GM10266 (cell line): ENCODE data around the gene HBP1.

Experiments
- DNase-seq: peaks from one replicate; pipeline ENCODE4 v3.0.0; 2012; ENCODE audit errors: extremely low spot score
- TF ChIP-seq, protein P1 (sequence below): IDR thresholded peaks from 2 replicates; pipeline ENCODE4 v1.5.1; 2012; ENCODE audit warnings: mild to moderate bottlenecking, low read depth; ENCODE audit not compliant: control insufficient read depth, insufficient read depth; ENCODE audit errors: missing control alignments

HBP1 gene

DNA sequence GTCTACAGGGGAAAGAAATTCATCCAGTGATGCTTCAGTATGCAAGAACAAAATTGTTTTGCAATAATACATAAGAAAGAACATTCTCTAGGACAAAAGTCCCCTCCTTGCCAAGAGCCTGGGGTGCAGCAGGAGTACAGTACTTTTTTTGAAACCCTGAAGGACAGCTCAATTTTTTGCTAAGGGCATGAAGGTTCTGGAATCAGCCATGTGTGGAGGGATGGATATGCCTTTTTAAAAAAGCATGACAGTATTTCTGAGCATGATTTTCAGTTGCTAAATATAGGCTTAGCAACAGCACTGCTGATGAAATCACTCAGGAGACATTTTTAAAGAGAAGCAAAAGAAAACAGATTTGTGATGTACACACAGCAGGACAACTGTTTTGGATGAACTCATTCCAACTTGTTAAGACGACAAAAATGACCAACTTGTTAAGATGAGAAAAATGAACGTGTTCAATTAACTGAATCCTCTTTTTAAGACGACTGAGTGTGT, 39.3 kb downstream of the HBP1 start:
- TF ChIP-seq, protein P1, sequence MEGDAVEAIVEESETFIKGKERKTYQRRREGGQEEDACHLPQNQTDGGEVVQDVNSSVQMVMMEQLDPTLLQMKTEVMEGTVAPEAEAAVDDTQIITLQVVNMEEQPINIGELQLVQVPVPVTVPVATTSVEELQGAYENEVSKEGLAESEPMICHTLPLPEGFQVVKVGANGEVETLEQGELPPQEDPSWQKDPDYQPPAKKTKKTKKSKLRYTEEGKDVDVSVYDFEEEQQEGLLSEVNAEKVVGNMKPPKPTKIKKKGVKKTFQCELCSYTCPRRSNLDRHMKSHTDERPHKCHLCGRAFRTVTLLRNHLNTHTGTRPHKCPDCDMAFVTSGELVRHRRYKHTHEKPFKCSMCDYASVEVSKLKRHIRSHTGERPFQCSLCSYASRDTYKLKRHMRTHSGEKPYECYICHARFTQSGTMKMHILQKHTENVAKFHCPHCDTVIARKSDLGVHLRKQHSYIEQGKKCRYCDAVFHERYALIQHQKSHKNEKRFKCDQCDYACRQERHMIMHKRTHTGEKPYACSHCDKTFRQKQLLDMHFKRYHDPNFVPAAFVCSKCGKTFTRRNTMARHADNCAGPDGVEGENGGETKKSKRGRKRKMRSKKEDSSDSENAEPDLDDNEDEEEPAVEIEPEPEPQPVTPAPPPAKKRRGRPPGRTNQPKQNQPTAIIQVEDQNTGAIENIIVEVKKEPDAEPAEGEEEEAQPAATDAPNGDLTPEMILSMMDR: no peak

DNA sequence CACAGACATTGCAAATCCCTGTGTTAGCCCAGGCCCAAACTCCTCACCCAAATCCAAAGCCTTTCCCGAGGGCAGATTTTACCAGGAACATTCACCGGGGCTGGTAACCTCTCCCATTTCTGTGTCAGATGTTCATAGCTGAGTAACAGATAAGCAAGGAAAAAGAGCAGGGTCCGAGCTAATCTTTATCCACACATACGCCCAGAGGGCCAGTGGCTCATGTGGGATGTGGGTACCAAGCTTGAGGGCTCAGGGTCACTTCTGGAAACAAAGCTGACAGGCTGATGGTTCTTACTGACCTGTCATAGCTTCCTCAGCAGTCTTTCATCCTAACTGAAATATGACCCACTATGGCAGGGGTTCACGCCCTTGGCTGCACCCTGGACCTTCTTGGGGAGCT, 39.8 kb downstream of the HBP1 start:
- TF ChIP-seq, protein P1: no peak
- no peak for DNase-seq

More for the DNA sequence above, 39.3 kb downstream of the HBP1 start:
- no peak for DNase-seq

DNA sequence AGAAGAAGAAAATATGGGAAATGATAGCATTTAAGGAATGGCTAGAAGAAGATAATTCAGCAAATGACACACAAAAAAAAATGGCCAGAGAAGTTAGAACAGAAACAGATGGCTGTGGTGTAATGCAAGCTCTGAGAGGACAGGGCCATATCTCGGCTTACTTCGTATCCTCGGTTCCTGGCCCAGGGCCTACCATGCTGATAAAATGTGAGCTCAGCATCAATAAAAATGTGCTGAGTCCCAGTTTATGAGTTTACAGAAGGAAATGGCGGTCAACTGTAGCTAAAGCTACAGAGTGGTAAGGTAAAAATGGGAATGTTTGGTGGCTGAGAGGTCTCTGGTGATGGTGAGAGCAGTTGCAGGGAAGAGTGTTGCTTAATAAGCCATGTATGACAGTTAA, 40.8 kb downstream of the HBP1 start:
- TF ChIP-seq, protein P1: no peak
- no peak for DNase-seq

DNA sequence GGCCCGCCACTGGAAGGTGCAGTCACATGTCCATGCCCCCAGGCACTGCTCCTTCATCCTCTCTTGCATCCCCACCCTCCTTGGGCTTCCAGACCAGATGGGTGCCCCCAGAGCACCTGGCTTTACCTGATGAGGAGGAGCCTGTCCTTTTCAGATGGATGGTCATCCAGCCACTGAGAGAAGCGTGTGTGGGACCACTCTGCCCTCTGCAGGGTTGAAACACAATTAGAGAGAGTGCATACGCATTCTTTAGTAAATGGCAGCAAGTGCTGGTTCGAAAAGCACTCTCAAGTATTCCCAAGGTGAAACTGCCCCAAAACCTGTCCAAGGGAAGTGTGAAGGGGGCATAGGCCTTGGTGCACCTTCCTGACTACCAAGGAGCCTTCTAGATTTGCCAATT, 41.6 kb downstream of the HBP1 start:
- TF ChIP-seq, protein P1: no peak
- DNase-seq: no peak

DNA sequence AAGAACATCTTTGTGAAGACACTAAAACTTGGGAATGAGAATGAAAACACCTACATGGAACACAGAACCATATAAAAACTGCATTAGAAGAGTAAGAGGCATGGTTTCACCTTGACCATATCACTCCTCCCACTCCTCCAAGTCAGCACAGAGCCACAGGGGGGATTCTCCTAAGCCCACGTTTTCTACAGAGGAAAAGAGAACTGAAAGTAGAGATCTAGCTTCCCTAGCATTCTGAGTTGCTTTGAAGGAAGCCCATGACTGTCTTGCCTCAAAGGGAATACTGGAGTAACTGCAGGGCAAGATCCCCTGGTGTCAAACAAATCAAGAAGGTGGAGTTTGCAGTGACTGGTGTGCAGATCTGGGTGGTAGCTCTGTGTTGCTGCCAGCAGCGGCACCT, 43.9 kb downstream of the HBP1 start:
- TF ChIP-seq, protein P1: no peak
- peak; percentile 15 for DNase-seq

DNA sequence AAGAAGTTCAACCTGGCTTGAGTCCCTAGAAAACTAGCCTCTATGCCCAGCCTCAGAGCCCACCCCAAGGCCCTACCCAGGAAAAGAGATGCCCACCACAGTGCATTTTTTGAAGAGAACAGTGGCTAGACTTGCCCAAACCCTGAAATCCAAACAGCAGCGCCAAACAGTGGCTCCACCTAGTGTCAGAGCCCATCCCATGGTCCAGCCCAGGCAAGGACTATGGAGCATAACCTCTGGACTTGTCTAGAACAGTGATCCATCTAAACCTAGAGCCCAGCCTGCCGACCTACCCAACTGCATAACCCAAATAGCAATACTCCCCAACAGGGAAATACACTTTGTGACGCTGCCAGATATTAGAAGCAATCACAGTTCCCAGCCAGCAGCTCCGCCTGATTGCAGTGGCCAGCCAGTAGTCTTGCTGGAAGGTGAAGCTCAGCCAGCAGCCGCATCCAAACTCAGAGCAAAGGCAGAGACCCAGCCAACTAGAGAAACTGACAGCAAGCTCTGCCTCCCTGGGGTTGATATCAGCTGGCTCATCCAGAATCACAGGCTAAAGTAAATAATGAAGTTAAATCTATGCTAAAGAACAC, 44.5 kb downstream of the HBP1 start:
- no peak for DNase-seq
- TF ChIP-seq, protein P1: no peak

DNA sequence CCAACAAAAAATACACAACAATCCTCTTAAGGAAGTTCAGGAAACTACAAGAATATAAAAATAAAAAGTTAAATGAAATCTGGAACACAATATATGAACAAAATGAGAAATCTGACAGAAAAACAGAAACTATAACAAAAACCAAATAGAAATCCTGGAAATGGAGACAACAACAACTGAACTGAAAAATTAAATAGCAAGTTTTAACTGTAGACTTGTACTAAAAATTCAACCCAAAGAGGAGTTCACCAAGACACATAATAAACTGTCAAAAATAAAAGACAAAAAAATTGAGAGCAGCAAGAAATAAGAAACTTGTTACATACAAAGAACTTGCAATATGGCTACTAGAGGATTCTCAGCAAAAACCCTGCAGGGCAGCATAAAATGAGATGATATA, 45.1 kb downstream of the HBP1 start:
- TF ChIP-seq, protein P1: no peak
- no peak for DNase-seq
